HepG2 (cell line): Measurements from ENCODE around the gene EHD4. TPM values are rescaled to one million over a fixed set of nuclear protein-coding genes. Genes with fewer than 3 reads are reported as not detected.
A peak's percentile ranks its signal among the peaks of the same experiment; 100 is the strongest.

Source experiments
- ATAC-seq: fragments of 200-7000 bp; cut with Tn5 transposase; 3 replicates; pipeline ENCODE4 v1.9.1; 2020; ENCODE audit warnings: mild to moderate bottlenecking, moderate library complexity
- BruUV-seq: library from RNA; stranded (reverse); fragments of 400-500 nt; replicated peaks from 2 replicates; lab custom pipeline; 2021; lab: Mats Ljungman, UMichigan
- CTCF ChIA-PET: fragments of 300-600 bp; formaldehyde crosslinking; extraction: SDS; loops from one replicate; lab custom pipeline; 2021; ENCODE audit warnings: low total read pairs, inconsistent platforms, low intra/inter-chr PET ratio; lab: Yijun Ruan, JAX
- POLR2A ChIA-PET: fragments of 350-600 bp; sonication (Branson Sonifier 250); formaldehyde crosslinking; loops from one replicate; lab custom pipeline; 2020; ENCODE audit warnings: antibody characterized with exemption, inconsistent platforms; lab: Yijun Ruan, JAX
- DNase-seq: peaks from one replicate; pipeline ENCODE4 v3.0.0-alpha.2; 2015; ENCODE audit warnings: low spot score
- FAIRE-seq: peaks from 3 replicates; lab custom pipeline; 2011; peaks lifted over from hg19 to GRCh38; lab: Jason Lieb, UNC
- H2AFZ ChIP-seq: one replicate; pipeline ENCODE4 v1.6.1; 2011; ENCODE audit warnings: low read length, inconsistent platforms
- H3K27ac ChIP-seq: fragments of 300-600 bp; 3 replicates; pipeline ENCODE4 v1.8.0; 2011; ENCODE audit warnings: mixed run types, mild to moderate bottlenecking, mixed read lengths, low read length, inconsistent platforms; ENCODE audit not compliant: insufficient read depth; ENCODE audit errors: extremely low read length
- H3K27me3 ChIP-seq, 2 experiments: fragments of 200-600 bp in 1 of 2; 2 replicates in 1 of 2; 3 replicates in 1 of 2; pipeline versions ENCODE4 v1.6.0 to v1.8.0; 2011; ENCODE audit warnings: low read length in 2 of 2, mild to moderate bottlenecking in 2 of 2, moderate library complexity in 2 of 2, inconsistent platforms in 1 of 2; ENCODE audit not compliant: insufficient read depth in 2 of 2, control insufficient read depth in 1 of 2
- H3K36me3 ChIP-seq, 2 experiments: fragments of 200-600 bp in 1 of 2; replicated peaks in 1 of 2; 2 replicates in 1 of 2; 3 replicates in 1 of 2; pipeline versions ENCODE4 v1.5.1 to v1.8.0; 2011; ENCODE audit warnings: low read length in 2 of 2, inconsistent platforms in 1 of 2; ENCODE audit not compliant: insufficient read depth in 2 of 2, control insufficient read depth in 1 of 2
- H3K4me1 ChIP-seq: 2 replicates; pipeline ENCODE4 v1.5.1; 2012; ENCODE audit warnings: low read length, inconsistent platforms; ENCODE audit not compliant: insufficient read depth
- H3K4me2 ChIP-seq: 2 replicates; pipeline ENCODE4 v1.6.0; 2011; ENCODE audit warnings: low read depth, low read length, inconsistent platforms
- H3K4me3 ChIP-seq, 3 experiments: fragments of 200-600 bp in 1 of 3; sonication (generic), shearing (Covaris generic) in 1 of 3; replicated peaks in 1 of 3; 2 replicates each; pipeline ENCODE4 v1.5.1; 2011 to 2016; ENCODE audit warnings: low read length in 3 of 3, inconsistent platforms in 2 of 3, low read depth in 2 of 3, mild to moderate bottlenecking in 2 of 3, control low read depth in 1 of 3, mixed read lengths in 1 of 3; ENCODE audit not compliant: insufficient read depth in 1 of 3
- H3K79me2 ChIP-seq: one replicate; pipeline ENCODE4 v1.6.1; 2011; ENCODE audit warnings: low read length, inconsistent platforms; ENCODE audit not compliant: insufficient read depth
- H3K9ac ChIP-seq: 2 replicates; pipeline ENCODE4 v1.6.0; 2011; ENCODE audit warnings: mild to moderate bottlenecking, low read depth, low read length, inconsistent platforms; ENCODE audit not compliant: insufficient read depth
- H3K9me3 ChIP-seq: 2 replicates; pipeline ENCODE4 v1.5.1; 2012; ENCODE audit warnings: mild to moderate bottlenecking, low read length
- H4K20me1 ChIP-seq: 2 replicates; pipeline ENCODE4 v1.6.0; 2011; ENCODE audit warnings: inconsistent platforms, mild to moderate bottlenecking, low read length, moderate library complexity; ENCODE audit not compliant: insufficient read depth
- HMGXB3 ChIP-seq: sonication (generic); formaldehyde crosslinking; IDR thresholded peaks from 2 replicates; pipeline ENCODE4 v1.4.0; 2020; ENCODE audit warnings: missing genetic modification reagents, borderline replicate concordance
- MIER3 ChIP-seq: IDR thresholded peaks from 2 replicates; pipeline ENCODE4 v1.6.1; 2016; ENCODE audit warnings: missing compliant biosample characterization, borderline replicate concordance
- MTF2 ChIP-seq: sonication (generic); formaldehyde crosslinking; IDR thresholded peaks from 2 replicates; pipeline ENCODE4 v1.5.0; 2020; ENCODE audit warnings: missing genetic modification reagents, borderline replicate concordance
- MYNN ChIP-seq: sonication (generic); formaldehyde crosslinking; IDR thresholded peaks from 2 replicates; pipeline ENCODE4 v1.4.0; 2020; ENCODE audit warnings: mild to moderate bottlenecking, low read depth, missing genetic modification reagents
- NFYC ChIP-seq: IDR thresholded peaks from 2 replicates; pipeline ENCODE4 v1.6.1; 2016; ENCODE audit warnings: missing genetic modification reagents, missing compliant biosample characterization
- NONO ChIP-seq, 2 experiments: fragments of 450-650 bp in 1 of 2; sonication (generic) in 1 of 2; formaldehyde crosslinking in 1 of 2; IDR thresholded peaks in 1 of 2; conservative IDR thresholded peaks in 1 of 2; 2 replicates each; pipeline versions ENCODE4 v1.6.1 to v1.8.0; 2017 to 2022; ENCODE audit warnings: mild to moderate bottlenecking in 1 of 2, missing genetic modification reagents in 1 of 2, moderate library complexity in 1 of 2
- PPARG ChIP-seq: conservative IDR thresholded peaks from 2 replicates; pipeline ENCODE4 v1.6.1; 2016; ENCODE audit warnings: missing biosample characterization, missing genetic modification reagents
- RELA ChIP-seq: sonication (generic); formaldehyde crosslinking; IDR thresholded peaks from 2 replicates; pipeline ENCODE4 v1.4.0; 2020; ENCODE audit warnings: missing genetic modification reagents
- RNF2 ChIP-seq: fragments of 450-650 bp; conservative IDR thresholded peaks from 2 replicates; pipeline ENCODE4 v1.6.1; 2016; ENCODE audit warnings: low read depth
- SALL1 ChIP-seq: sonication (generic); formaldehyde crosslinking; IDR thresholded peaks from 2 replicates; pipeline ENCODE4 v1.8.0; 2022; ENCODE audit warnings: mild to moderate bottlenecking, missing genetic modification reagents
- ZNF552 ChIP-seq: sonication (generic); formaldehyde crosslinking; IDR thresholded peaks from 2 replicates; pipeline ENCODE4 v1.9.0; 2022; ENCODE audit warnings: missing genetic modification reagents, mild to moderate bottlenecking, borderline replicate concordance
- WGBS: methylation state at CpG from one replicate; pipeline ENCODE4 v1.1.6; 2017; ENCODE audit warnings: low lambda C conversion rate; 5-methylcytosine and 5-hydroxymethylcytosine counted together
- in situ Hi-C: cut with HindIII; loops from 2 replicates; pipeline ENCODE4 v1.10.0; 2017; ENCODE audit warnings: low pct_unique_long_range_greater_than_20kb; ENCODE audit not compliant: extremely low pct_ligation_motif_present
- intact Hi-C: fragments of 100-400 bp; cut with micrococcal nuclease; formaldehyde crosslinking; loops from one replicate; pipeline ENCODE4 v1.10.0; 2022; ENCODE audit not compliant: unreplicated experiment
- polyA plus RNA-seq, 8 experiments: library from polyadenylated mRNA; depleted of rRNA in 3 of 8; stranded (reverse) in 7 of 8; unstranded in 1 of 8; fragments of >200 nt; fragmentation: Illumina TruSeq in 4 of 8; extraction: Trizol in 4 of 8; gene quantifications; 2 replicates each; pipeline versions ENCODE4 v1.2.1 to v1.2.3, GENCODE V29; 2011 to 2016; ENCODE audit warnings: low read depth in 4 of 8, missing spikeins in 1 of 8, mixed read lengths in 1 of 8; ENCODE audit not compliant: insufficient read depth in 1 of 8
- total RNA-seq, 5 experiments: library from RNA; depleted of rRNA; stranded (reverse); fragments of >200 nt; fragmentation: Illumina TruSeq; extraction: Trizol; gene quantifications; 2 replicates each; pipeline ENCODE4 v1.2.3, GENCODE V29; 2016; ENCODE audit warnings: low read depth in 1 of 5

EHD4 gene
- total and polyA plus RNA-seq, 2 of the 13 experiments (the other 11 are each of a cell fraction or from before 2014, with no cell fraction given): 3.1 to 4.8 TPM

- no peak overlapping the region for H3K27ac ChIP-seq
- peaks cover 30% of the 10 kb centered on the region for H3K4me1 ChIP-seq
- 89% methylated on average over 15 of the region's 15 CpGs for WGBS
- no peaks in the 10 kb centered on the region for H3K79me2 ChIP-seq
- no peaks in the 10 kb centered on the region for H3K36me3 ChIP-seq
- no peak overlapping the region for H3K4me2 ChIP-seq
- BruUV-seq: no TSS peak
- H4K20me1 ChIP-seq: no peaks in the 10 kb centered on the region
- no peak overlapping the region for H2AFZ ChIP-seq
- DNase-seq: no peak
- intact Hi-C loops: no loop called here
- no peak for FAIRE-seq
- in situ Hi-C loops: no loop called here
- no peaks in the 10 kb centered on the region for H3K9me3 ChIP-seq
- no peak for ATAC-seq
- no peak overlapping the region for H3K4me3 ChIP-seq
- POLR2A ChIA-PET: no interaction called here
- TF ChIP-seq MTF2 (CRISPR knock-in tag): no peak
- TF ChIP-seq MIER3 (CRISPR knock-in tag): no peak
- no peak for TF ChIP-seq SALL1 (CRISPR knock-in tag)
- no peak for TF ChIP-seq MYNN (CRISPR knock-in tag)
- no peak for TF ChIP-seq NONO (IDR thresholded peaks at IDR 0.05)
- TF ChIP-seq NONO (CRISPR knock-in tag; conservative IDR thresholded peaks at IDR 0.05): no peak
- H3K27me3 ChIP-seq: no peaks in the 10 kb centered on the region
- H3K9ac ChIP-seq: no peak overlapping the region
- CTCF ChIA-PET: no interaction called here
These were observed 6.6 kb downstream of the EHD4 start for GRCh38 chr15:41965441-41966413.

GRCh38 chr15:41961595-41962202, 10.7 kb downstream of the EHD4 start:
- Histone ChIP-seq H3K4me2 (peak overlapping the region; percentile 64), H3K9ac (peak overlapping the region; percentile 58; the same call in 1 of the 2 replicates), H3K9me3 (no peaks in the 10 kb centered on the region), H3K4me1 (peaks cover 27% of the 10 kb centered on the region), H4K20me1 (no peaks in the 10 kb centered on the region), H3K4me3 (peak overlapping the region in 1 of 3 experiments; percentile 45; a peak in 1 of 6 replicates), H3K27me3 (no peaks in the 10 kb centered on the region), H3K79me2 (peaks cover 3% of the 10 kb centered on the region), H2AFZ (no peak overlapping the region), H3K27ac (peak overlapping the region; percentile 67), H3K36me3 (no peaks in the 10 kb centered on the region)
- DNase-seq (no peak), FAIRE-seq (peak; percentile 18), ATAC-seq (no peak)
- WGBS: 83% methylated on average over 1 of the region's 1 CpG
- BruUV-seq: no TSS peak
- CTCF ChIA-PET: no interaction called here
- in situ Hi-C loops: no loop called here
- intact Hi-C loops: no loop called here
- POLR2A ChIA-PET: interaction anchor here (1.4 to 3.6 kb wide), 3 partner anchors 9 to 18 kb away, joined by 4 to 27 read pairs (median 4); partner anchors contain the start of gene EHD4
- TF ChIP-seq PPARG (CRISPR knock-in tag): no peak
- TF ChIP-seq HMGXB3 (CRISPR knock-in tag): no peak
- no peak for TF ChIP-seq RNF2
- TF ChIP-seq RELA (CRISPR knock-in tag): no peak
- TF ChIP-seq NFYC (CRISPR knock-in tag): no peak
- TF ChIP-seq ZNF552 (CRISPR knock-in tag): no peak
